Measurements from ENCODE around the gene SELE.
A peak's percentile ranks its signal among the peaks of the same experiment; 100 is the strongest.
"Not testable (repeated sequence)": the region's sequence is repeated elsewhere in the genome, so short reads cannot be mapped to it uniquely, and the experiment has no call there.

SELE gene

GRCh38 chr1:169723763-169724162 is 10.1 kb downstream of the SELE start:
- DNase-seq, result no peak

GRCh38 chr1:169722779-169723178 is 11.1 kb downstream of the SELE start:
- no peak for DNase-seq

- DNase-seq, result not testable (repeated sequence)
Measured at GRCh38 chr1:169715100-169715499, 18.8 kb downstream of the SELE start.

- not testable (repeated sequence) for DNase-seq
Measured at GRCh38 chr1:169713090-169713489, 20.8 kb downstream of the SELE start.

- no peak for DNase-seq
Measured at GRCh38 chr1:169712309-169712631, 21.6 kb downstream of the SELE start.

GRCh38 chr1:169711469-169712308 is 22.2 kb downstream of the SELE start, which contains the start of gene SELL:
SELL (minus strand) TSS chr1:169711620; CDS start chr1:169711498, 122 bp downstream.
- DNase-seq, result peak; percentile 46

- DNase-seq, result no peak
Measured at GRCh38 chr1:169708647-169709046, 25.2 kb downstream of the SELE start.

GRCh38 chr1:169707912-169708604 is 25.8 kb downstream of the SELE start:
- no peak for DNase-seq

GRCh38 chr1:169704797-169705196 is 29.1 kb downstream of the SELE start:
- no peak for DNase-seq

GRCh38 chr1:169701261-169702005 is 32.4 kb downstream of the SELE start:
- DNase-seq, result no peak

GRCh38 chr1:169699707-169700106 is 34.2 kb downstream of the SELE start:
- no peak for DNase-seq

- no peak for DNase-seq
Measured at GRCh38 chr1:169698976-169699375, 34.9 kb downstream of the SELE start.

- no peak for DNase-seq
Measured at GRCh38 chr1:169697755-169698154, 36.1 kb downstream of the SELE start.

- DNase-seq, result no peak
Measured at GRCh38 chr1:169696273-169697100, 37.4 kb downstream of the SELE start.

GRCh38 chr1:169694304-169695075 is 39.4 kb downstream of the SELE start:
- no peak for DNase-seq

- DNase-seq, result no peak
Measured at GRCh38 chr1:169692756-169693460, 41.0 kb downstream of the SELE start.

- no peak for DNase-seq
Measured at GRCh38 chr1:169690489-169690888, 43.4 kb downstream of the SELE start.

GRCh38 chr1:169689395-169689794 is 44.5 kb downstream of the SELE start:
- no peak for DNase-seq

GRCh38 chr1:169688377-169688776 is 45.5 kb downstream of the SELE start:
- not testable (repeated sequence) for DNase-seq

GRCh38 chr1:169683661-169684060 is 50.2 kb downstream of the SELE start:
- peak; percentile 21 for DNase-seq

- DNase-seq, result not testable (repeated sequence)
Measured at GRCh38 chr1:169683168-169683567, 50.7 kb downstream of the SELE start.
